HG03342 (cell line): ENCODE data around the gene HOXB8.

Source experiments
- ATAC-seq: cut with Tn5 transposase; IDR thresholded peaks from one replicate; pipeline ENCODE4 v1.9.1; 2021; ENCODE audit warnings: mild to moderate bottlenecking, moderate library complexity; ENCODE audit not compliant: unreplicated experiment

HOXB8 gene

DNA sequence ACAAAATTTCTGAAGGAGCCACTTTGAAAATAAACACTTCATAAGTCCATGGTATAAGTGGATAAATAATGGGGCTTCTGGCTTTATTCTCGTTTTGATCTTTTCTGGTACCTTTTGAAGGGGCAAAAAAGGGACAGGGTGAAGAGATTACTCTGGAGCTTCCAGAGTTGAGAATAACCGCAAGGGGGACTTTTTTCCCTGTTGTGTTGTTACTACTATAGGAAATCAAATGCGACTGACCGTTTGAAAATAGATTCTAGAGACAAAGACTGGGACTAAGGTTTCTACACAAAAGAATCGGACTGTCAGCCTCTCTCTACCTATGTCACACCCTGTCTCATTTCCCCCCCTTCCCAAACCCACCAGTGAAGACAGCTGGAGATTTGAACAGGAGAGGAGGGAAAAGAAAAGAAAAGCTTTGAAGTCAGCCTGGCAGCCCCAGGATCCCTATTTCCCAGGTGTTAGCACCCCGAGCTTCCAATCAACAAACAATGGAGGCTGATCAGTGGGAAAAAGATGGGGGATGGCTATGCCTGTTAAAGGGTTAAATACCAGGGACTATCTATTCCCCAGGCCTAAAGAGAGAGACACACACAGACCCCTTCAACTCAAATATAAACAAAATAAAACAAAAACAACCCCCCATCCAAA lies 45.3 kb downstream of the HOXB8 start:
- ATAC-seq: no peak

DNA sequence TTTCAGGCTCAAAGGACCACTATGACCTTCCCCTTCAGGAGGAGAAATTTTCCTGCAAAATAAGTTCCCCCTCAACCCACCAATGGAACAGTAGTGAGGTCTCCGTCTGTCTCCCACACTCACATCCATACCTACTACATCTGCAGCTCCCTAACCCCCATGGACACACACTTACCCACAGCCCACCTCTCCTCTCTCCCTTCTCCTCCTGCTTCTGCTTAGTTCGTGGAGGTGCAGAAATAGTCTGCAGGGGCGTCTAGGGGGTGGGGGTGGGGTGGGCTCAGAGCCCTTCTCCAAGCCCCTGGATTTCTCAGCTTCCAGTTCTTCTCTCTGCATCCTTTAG lies 45.9 kb downstream of the HOXB8 start:
- ATAC-seq: no peak

GRCh38 chr17:48568499-48569239 lies 46.4 kb downstream of the HOXB8 start:
- no peak for ATAC-seq

- ATAC-seq: no peak
Measured at GRCh38 chr17:48567646-48568354, 47.3 kb downstream of the HOXB8 start.

DNA sequence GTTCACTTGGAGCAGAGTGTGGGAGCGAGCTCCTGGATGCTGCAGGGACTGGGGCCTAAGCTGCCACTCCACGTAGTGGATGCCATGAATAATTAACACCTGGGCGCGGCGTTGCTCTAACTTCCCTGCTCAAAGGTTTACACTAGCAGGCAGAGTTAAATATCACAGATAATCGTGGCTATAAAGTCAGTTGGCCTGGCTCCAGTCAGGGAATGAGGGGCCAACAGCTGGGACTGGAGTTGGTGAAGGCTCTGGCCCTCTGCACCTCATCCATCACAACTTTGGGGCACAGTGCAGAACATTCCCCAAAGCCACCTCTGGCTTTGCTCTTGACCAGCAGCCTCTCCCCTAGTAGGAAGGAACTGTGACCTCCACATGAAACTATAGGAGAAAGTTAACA lies 47.9 kb downstream of the HOXB8 start:
- ATAC-seq: no peak

DNA sequence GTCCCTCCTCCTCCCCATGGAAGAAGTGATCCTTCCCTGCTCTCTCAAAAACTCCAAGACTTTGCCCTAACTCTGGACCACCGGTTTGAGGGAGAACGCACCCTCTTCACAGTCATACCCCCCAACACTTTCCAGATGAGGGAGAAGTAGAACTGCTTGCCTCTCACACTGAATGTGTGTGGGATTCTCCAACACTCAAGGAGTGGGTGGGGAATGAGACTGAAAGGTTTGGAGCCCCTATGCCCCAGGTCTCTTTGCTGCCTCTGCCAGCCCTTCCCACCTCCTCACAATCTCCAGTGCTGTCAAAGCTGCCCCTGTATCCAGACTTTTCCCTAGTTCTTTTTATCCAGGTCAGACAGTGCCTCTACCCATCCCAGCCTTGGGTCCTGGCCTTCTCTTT lies 48.4 kb downstream of the HOXB8 start:
- ATAC-seq: no peak

- ATAC-seq: no peak
Measured at GRCh38 chr17:48565925-48566710, 49.0 kb downstream of the HOXB8 start.

DNA sequence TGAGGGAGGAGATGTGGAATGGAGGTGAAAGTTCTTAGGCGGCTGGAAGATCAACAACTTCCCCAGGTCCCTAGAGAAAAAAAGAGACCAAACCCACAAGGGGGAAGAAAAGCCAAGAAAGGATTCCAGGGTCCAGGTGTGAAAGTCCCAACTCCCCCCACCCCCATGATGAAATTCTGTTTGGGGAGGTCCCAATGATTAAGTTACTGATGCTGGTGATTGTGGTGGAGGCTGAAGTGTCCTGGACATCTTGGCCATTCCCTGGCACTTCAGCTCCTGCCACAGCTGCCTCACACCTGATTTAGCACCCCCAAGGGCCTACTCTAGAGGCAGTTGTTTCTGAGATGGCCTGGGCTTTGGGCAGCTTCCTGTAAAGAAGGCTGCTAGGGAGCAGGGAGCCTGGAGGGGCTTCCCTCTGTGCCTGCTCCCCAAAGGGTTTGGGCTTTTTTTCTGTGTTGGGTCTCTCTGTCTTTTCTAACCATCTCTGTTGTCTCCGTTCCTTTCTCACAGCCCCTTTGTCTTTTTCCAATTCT lies 50.0 kb downstream of the HOXB8 start:
- ATAC-seq: no peak

DNA sequence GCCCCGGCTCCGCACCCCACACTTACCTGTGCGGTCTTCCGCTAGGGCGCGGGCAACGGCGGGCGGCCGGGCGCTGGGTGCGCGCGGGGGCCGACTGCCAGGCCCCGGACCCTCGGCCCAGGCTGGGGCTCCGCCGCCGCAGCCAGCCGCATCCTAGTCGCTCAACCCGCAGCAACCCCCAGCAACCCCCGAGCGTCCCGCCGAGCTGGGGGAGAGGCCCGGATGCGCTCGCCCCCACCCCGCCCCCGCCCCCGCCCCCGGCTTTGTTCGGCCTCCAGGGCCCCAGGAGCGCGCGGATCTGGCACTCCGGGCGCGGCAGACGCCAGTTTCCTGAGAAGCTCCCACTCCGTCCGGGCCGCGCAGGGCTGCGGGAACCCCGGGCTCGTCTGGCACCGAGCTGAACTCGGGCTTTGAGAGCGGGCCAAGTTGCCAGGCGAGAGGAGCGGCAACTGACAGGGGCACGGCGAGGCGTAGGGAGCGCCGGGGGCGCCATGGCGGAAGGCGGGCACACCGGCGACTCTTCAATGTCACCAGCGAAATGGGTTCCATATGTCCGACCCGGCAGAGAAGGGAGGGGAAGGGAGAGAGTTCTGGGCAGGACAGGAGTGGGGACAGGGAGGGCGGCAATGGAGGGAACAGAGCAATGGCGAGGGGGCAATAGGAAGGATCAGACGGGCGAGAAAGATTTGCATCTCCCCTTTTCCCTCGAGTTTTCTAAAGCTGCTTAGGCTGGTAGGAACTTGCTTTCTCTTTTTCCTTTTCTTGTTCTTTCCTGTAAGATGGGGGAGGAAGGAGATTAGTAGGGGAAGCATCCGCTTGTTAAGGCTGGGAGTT lies 50.7 kb downstream of the HOXB8 start:
- no peak for ATAC-seq

GRCh38 chr17:48563867-48564187 lies 51.3 kb downstream of the HOXB8 start:
- no peak for ATAC-seq

DNA sequence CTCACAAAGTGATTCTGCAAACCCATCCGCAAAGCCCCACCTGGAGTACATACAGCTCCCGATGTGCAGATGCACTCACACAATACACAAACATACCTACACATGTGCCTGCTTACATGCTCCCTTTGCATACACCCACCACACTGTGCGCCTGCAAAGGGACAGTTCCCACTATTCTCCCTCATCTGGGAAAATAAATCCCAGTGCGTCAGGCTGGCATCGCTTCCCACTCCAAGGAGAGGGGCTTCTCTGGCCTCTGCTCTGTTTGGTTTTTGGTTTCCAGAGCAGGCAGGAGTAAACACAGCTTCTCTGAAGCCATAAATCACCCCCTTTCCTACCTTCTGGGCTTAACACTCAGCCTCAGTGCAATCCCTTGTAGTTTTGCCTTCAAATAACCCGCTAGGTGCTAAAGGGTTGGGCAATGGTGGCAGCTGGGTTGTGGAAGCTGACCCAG lies 51.7 kb downstream of the HOXB8 start:
- ATAC-seq: no peak

DNA sequence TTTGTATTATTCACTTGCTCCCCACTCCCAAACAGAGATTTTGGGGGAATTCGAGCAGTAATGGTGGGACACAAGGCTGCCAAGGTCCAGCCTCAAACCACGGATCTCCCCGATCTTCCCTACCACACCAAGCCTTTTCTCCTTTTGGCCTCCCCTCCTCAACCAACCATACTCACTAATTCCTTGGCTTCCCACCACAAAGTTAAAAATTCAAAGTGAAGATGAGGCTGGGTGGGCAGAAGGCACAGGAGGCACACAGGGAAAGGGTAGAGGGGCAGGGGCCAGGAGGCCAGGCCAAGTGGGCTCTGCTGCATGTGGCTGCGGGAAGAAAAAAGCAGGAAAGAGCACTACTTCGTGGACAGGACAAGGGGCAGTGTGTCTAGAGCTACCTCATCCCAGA lies 52.2 kb downstream of the HOXB8 start:
- no peak for ATAC-seq
